Mesothelial cell of epicardium (in vitro differentiated cells): ENCODE measurements around the gene CDK13. TPM values are rescaled to one million over a fixed set of nuclear protein-coding genes. Genes with fewer than 3 reads are reported as not detected.
A peak's percentile ranks its signal among the peaks of the same experiment; 100 is the strongest.
"Not testable (repeated sequence)": the region's sequence is repeated elsewhere in the genome, so short reads cannot be mapped to it uniquely, and the experiment has no call there.

Source experiments
- DNase-seq, 2 experiments: peaks; one replicate each; pipeline ENCODE4 v3.0.0; 2021; ENCODE audit warnings: low spot score in 2 of 2; ENCODE audit not compliant: unreplicated experiment in 2 of 2
- H3K27ac Mint-ChIP-seq: 2 replicates; pipeline ENCODE4 v1.8.0; 2021; ENCODE audit warnings: mixed read lengths
- H3K27me3 Mint-ChIP-seq: 2 replicates; pipeline ENCODE4 v1.8.0; 2021; ENCODE audit warnings: low read depth, mixed read lengths
- H3K36me3 Mint-ChIP-seq: 2 replicates; pipeline ENCODE4 v1.8.0; 2021; ENCODE audit warnings: mixed read lengths
- H3K4me1 Mint-ChIP-seq: 2 replicates; pipeline ENCODE4 v1.8.0; 2021; ENCODE audit warnings: mixed read lengths
- H3K4me3 Mint-ChIP-seq: 2 replicates; pipeline ENCODE4 v1.8.0; 2021; ENCODE audit warnings: mild to moderate bottlenecking, moderate library complexity, mixed read lengths
- H3K9me3 Mint-ChIP-seq: 2 replicates; pipeline ENCODE4 v1.8.0; 2021; ENCODE audit warnings: mixed read lengths
- total RNA-seq: library from RNA; stranded (reverse); gene quantifications from 3 replicates; pipeline ENCODE4 v1.2.1, GENCODE V29; 2021
- TF ChIP-seq, protein P1 (sequence below): fragments of 200-600 bp; sonication (generic); IDR thresholded peaks from one replicate; pipeline ENCODE4 v1.5.0; 2021; ENCODE audit warnings: antibody characterized with exemption; ENCODE audit not compliant: unreplicated experiment

The CDK13 gene
- total RNA-seq, 1 donor from 2014 or later: 82.0 TPM

DNA sequence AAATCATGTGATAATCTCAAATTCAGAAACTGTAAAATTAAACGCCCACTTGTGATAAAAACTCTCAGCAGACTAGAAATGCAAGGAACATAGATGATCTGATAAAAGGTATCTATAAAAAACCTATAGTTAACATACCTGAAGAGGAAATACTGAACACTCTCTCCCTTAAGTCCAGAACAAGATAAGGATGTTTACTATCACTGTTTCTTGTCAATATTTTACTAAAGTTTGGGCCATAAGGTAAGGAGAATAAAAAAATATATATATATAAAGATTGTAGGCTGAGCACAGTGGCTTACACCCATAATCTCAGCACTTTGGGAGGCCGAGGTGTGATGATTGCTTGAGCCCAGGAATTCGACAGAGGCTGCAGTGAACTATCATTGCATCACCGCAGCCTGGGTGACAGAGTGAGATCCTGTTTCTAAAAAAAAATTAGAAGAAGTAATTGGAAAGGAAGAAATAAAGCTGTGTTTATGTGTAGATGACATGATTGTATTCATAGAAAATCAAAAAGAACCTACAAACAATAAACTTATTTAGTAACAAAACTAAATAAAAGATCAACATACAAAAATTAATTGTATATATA is 155.9 kb downstream of the CDK13 start:
- no peak overlapping the region for H3K27ac Mint-ChIP-seq

DNA sequence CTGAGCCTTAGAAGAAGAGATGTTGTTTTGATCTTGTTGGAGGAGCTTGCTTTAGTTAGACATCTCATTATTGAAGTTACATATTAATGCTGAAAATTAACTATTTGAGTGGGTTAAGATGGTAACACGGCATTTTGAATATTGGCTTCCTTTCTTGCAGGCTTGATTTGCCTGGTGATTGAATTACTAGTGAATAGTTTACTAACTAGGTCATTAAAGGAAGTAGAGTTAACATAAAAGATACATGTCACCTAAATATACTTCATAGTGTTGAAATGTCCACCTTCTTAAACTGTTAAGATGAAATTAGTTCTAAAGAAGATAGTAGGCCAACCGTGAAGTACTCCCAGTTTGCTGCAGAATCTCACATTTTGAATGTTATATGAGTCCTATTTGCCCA is 165.9 kb downstream of the CDK13 start:
- H3K4me1 Mint-ChIP-seq: peaks cover 10% of the 10 kb centered on the region
- TF ChIP-seq, protein P1, sequence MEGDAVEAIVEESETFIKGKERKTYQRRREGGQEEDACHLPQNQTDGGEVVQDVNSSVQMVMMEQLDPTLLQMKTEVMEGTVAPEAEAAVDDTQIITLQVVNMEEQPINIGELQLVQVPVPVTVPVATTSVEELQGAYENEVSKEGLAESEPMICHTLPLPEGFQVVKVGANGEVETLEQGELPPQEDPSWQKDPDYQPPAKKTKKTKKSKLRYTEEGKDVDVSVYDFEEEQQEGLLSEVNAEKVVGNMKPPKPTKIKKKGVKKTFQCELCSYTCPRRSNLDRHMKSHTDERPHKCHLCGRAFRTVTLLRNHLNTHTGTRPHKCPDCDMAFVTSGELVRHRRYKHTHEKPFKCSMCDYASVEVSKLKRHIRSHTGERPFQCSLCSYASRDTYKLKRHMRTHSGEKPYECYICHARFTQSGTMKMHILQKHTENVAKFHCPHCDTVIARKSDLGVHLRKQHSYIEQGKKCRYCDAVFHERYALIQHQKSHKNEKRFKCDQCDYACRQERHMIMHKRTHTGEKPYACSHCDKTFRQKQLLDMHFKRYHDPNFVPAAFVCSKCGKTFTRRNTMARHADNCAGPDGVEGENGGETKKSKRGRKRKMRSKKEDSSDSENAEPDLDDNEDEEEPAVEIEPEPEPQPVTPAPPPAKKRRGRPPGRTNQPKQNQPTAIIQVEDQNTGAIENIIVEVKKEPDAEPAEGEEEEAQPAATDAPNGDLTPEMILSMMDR: no peak
- no peak overlapping the region for H3K4me3 Mint-ChIP-seq
- no peak overlapping the region for H3K27ac Mint-ChIP-seq
- no peak for DNase-seq
- no peaks in the 10 kb centered on the region for H3K27me3 Mint-ChIP-seq
- peaks cover 5% of the 10 kb centered on the region for H3K9me3 Mint-ChIP-seq
- H3K36me3 Mint-ChIP-seq: peaks cover 18% of the 10 kb centered on the region

More for the DNA sequence above, 155.9 kb downstream of the CDK13 start:
- H3K9me3 Mint-ChIP-seq: no peaks in the 10 kb centered on the region
- no peaks in the 10 kb centered on the region for H3K27me3 Mint-ChIP-seq
- H3K36me3 Mint-ChIP-seq: peaks cover 5% of the 10 kb centered on the region
- peaks cover 8% of the 10 kb centered on the region for H3K4me1 Mint-ChIP-seq
- no peak overlapping the region for H3K4me3 Mint-ChIP-seq
- TF ChIP-seq, protein P1: no peak
- DNase-seq: no peak

GRCh38 chr7:40117199-40117598 is 167.1 kb downstream of the CDK13 start:
- H3K4me3 Mint-ChIP-seq, DNase-seq, H3K27me3 Mint-ChIP-seq, H3K9me3 Mint-ChIP-seq, H3K27ac Mint-ChIP-seq: not testable (repeated sequence)
- H3K36me3 Mint-ChIP-seq: peaks cover 15% of the 10 kb centered on the region
- peaks cover 10% of the 10 kb centered on the region for H3K4me1 Mint-ChIP-seq

GRCh38 chr7:40118201-40118600 is 168.1 kb downstream of the CDK13 start:
- not testable (repeated sequence) for H3K27ac Mint-ChIP-seq, DNase-seq, H3K4me3 Mint-ChIP-seq, H3K36me3 Mint-ChIP-seq, H3K9me3 Mint-ChIP-seq, H3K27me3 Mint-ChIP-seq
- H3K4me1 Mint-ChIP-seq: peaks cover 10% of the 10 kb centered on the region

DNA sequence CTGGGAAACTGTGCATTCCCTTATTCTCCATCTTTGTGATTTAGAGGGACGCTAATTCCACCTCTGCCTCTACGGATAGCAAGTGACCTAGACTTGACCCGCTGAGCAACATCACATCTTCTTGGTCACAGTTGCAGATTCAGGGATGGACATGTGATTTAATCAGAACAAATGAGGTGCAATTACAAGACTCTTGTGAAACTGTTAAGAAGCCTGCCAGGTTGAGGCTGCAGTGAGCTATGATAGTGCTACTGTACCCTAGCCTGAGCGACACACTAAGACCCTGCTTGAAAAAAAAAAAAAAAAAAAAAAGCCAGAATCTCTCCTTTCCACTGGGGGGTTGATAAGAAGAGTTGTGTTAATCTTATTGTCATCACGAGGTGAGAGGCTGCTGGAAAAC is 170.0 kb downstream of the CDK13 start:
- TF ChIP-seq, protein P1: no peak
- Mint-ChIP-seq H3K4me3 (no peak overlapping the region), H3K27me3 (no peaks in the 10 kb centered on the region), H3K9me3 (no peaks in the 10 kb centered on the region), H3K4me1 (peaks cover 10% of the 10 kb centered on the region), H3K36me3 (peaks cover 9% of the 10 kb centered on the region), H3K27ac (peak overlapping the region; percentile 92)
- DNase-seq: no peak

GRCh38 chr7:40122100-40122939 is 172.3 kb downstream of the CDK13 start:
- H3K9me3 Mint-ChIP-seq, H3K4me1 Mint-ChIP-seq, H3K4me3 Mint-ChIP-seq, H3K27ac Mint-ChIP-seq, H3K36me3 Mint-ChIP-seq, DNase-seq, H3K27me3 Mint-ChIP-seq: not testable (repeated sequence)

DNA sequence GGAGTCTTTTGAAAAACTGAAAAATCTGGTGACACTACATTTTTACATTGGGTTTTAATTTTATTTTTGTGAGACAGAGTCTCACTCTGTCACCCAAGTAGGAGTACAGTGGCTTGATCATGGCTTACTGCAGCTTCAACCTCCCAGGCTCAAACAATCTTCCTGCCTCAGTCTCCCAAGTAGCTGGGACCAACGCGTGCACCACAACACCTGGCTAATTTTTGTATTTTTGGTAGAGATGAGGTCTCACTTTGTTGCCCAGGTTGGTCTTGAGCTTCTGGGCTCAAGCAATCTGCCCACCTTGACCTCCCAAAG is 172.8 kb downstream of the CDK13 start:
- no peak overlapping the region for H3K4me3 Mint-ChIP-seq
- H3K4me1 Mint-ChIP-seq: peaks cover 7% of the 10 kb centered on the region
- H3K27ac Mint-ChIP-seq: no peak overlapping the region
- no peak for DNase-seq
- no peaks in the 10 kb centered on the region for H3K27me3 Mint-ChIP-seq
- peaks cover 8% of the 10 kb centered on the region for H3K36me3 Mint-ChIP-seq
- TF ChIP-seq, protein P1: no peak
- no peaks in the 10 kb centered on the region for H3K9me3 Mint-ChIP-seq
